GM12874 (cell line): ENCODE results near the gene KIF13A.

Experiments
- CTCF ChIP-seq: IDR thresholded peaks from 2 replicates; pipeline ENCODE4 v1.5.1; 2011; ENCODE audit warnings: low read depth, mild to moderate bottlenecking, control low read depth, low read length, moderate library complexity; ENCODE audit not compliant: insufficient read depth

The KIF13A gene

GRCh38 chr6:17987447-17987696 is at the start of gene KIF13A:
Gene KIF13A (minus strand): TSS chr6:17987635. CDS start chr6:17987463, 172 bp downstream.
- no peak for TF ChIP-seq CTCF

GRCh38 chr6:18036781-18037180 is 49.3 kb upstream of the KIF13A start:
- no peak for TF ChIP-seq CTCF

- TF ChIP-seq CTCF, result no peak
Observed at GRCh38 chr6:18035330-18035854, 48.0 kb upstream of the KIF13A start.

- no peak for TF ChIP-seq CTCF
Observed at GRCh38 chr6:18034798-18035202, 47.4 kb upstream of the KIF13A start.

- no peak for TF ChIP-seq CTCF
Observed at GRCh38 chr6:18031680-18032256, 44.3 kb upstream of the KIF13A start.

- TF ChIP-seq CTCF, result no peak
Observed at GRCh38 chr6:18031189-18031588, 43.8 kb upstream of the KIF13A start.

GRCh38 chr6:18028332-18028731 is 40.9 kb upstream of the KIF13A start:
- TF ChIP-seq CTCF, result no peak
